WERI-Rb-1 (cell line): ENCODE data around the gene SP6.
A peak's percentile ranks its signal among the peaks of the same experiment; 100 is the strongest.

Source experiments
- DNase-seq: peaks from one replicate; pipeline ENCODE4 v3.0.0-alpha.2; 2020
- H3K27ac ChIP-seq: fragments of 250-450 bp; sonication (Bioruptor Pico); 2 replicates; pipeline ENCODE4 v1.5.1; 2020; ENCODE audit warnings: mild to moderate bottlenecking, moderate library complexity
- H3K27me3 ChIP-seq: fragments of 250-450 bp; sonication (Bioruptor Pico); 2 replicates; pipeline ENCODE4 v1.5.1; 2021; ENCODE audit warnings: mild to moderate bottlenecking, low read depth, moderate library complexity; ENCODE audit not compliant: insufficient read depth, severe bottlenecking
- H3K36me3 ChIP-seq: fragments of 250-450 bp; sonication (Bioruptor Pico); 2 replicates; pipeline ENCODE4 v1.5.1; 2020; ENCODE audit warnings: mild to moderate bottlenecking, moderate library complexity
- H3K4me3 ChIP-seq: 2 replicates; pipeline ENCODE4 v1.5.1; 2011; ENCODE audit warnings: low read depth, mild to moderate bottlenecking, control low read depth, low read length
- H3K9me3 ChIP-seq: fragments of 250-450 bp; sonication (Bioruptor Pico); 2 replicates; pipeline ENCODE4 v1.5.1; 2021; ENCODE audit warnings: mild to moderate bottlenecking, moderate library complexity; ENCODE audit not compliant: severe bottlenecking
- CTCF ChIP-seq: IDR thresholded peaks from 2 replicates; pipeline ENCODE4 v1.5.1; 2011; ENCODE audit warnings: low read depth, mild to moderate bottlenecking, control low read depth, inconsistent platforms, low read length

The SP6 gene

DNA sequence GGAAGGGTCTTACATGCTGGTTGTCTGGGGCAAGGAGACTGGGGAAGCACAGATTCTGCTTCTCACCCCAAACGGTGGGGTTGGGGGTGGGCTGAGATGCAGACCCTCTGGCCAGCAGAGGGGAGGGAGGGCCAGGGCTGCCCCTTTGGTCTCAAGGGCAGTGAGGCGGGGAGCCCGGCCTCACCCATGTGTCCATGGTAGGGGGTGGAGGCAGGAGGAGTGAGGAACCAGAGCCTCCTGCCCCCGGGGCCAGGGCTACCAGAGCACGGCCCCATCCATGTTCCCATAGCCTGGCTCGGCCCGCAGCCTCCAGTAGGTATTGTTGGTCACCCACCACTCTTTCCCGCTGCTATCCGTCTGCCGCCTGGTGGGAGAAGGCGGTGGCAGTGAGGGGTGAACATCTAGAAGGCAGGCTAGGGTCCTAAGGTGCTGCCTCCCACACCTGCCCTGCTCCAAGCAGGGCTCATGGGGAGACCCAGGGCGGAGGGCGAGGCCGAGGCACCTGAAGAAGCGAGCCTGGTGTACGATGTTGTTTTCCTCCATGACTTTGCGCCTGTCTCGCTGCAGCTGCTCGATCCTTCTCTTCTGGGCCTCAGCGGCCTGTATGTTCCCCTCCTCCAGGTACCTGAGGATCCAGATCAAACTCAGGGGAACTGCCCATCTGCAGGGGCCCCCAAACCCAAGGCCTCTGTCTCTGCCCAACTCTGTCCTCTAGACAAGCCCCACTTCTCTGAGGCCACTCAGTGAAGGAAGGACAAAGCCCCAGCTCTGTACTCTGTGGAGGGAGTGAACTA is 42.7 kb downstream of the SP6 start:
- no peak overlapping the region for H3K4me3 ChIP-seq
- no peaks in the 10 kb centered on the region for H3K9me3 ChIP-seq
- H3K27ac ChIP-seq, result no peak overlapping the region; the same call in 1 of the 2 replicates
- no peaks in the 10 kb centered on the region for H3K27me3 ChIP-seq
- DNase-seq, result no peak
- no peak for TF ChIP-seq CTCF
- peaks cover 35% of the 10 kb centered on the region for H3K36me3 ChIP-seq

- DNase-seq, result no peak
- Histone ChIP-seq H3K36me3 (peaks cover 31% of the 10 kb centered on the region), H3K27me3 (no peaks in the 10 kb centered on the region), H3K9me3 (no peaks in the 10 kb centered on the region), H3K4me3 (no peak overlapping the region), H3K27ac (no peak overlapping the region)
- no peak for TF ChIP-seq CTCF
Measured at GRCh38 chr17:47807421-47807820, 43.5 kb downstream of the SP6 start.

DNA sequence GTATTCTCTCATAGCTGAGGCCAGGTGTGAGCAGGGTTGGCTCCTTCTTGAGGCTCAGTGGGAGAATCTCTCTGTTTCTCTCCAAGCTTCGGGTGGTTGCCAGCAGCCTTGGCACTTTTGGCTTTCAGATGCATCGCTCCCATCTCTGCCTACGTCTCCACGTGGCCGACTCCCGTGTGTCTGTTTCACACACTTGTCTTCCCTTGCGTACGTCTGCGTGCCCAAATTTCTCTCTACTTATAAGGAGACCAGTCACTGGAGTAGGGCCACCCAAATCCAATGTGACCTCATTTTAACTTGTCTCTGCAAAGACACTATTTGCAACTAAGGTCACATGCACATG is 44.1 kb downstream of the SP6 start:
- H3K36me3 ChIP-seq, result peaks cover 31% of the 10 kb centered on the region
- H3K27me3 ChIP-seq, result no peaks in the 10 kb centered on the region
- TF ChIP-seq CTCF, result no peak
- H3K27ac ChIP-seq, result no peak overlapping the region
- no peak overlapping the region for H3K4me3 ChIP-seq
- H3K9me3 ChIP-seq, result no peaks in the 10 kb centered on the region
- no peak for DNase-seq

DNA sequence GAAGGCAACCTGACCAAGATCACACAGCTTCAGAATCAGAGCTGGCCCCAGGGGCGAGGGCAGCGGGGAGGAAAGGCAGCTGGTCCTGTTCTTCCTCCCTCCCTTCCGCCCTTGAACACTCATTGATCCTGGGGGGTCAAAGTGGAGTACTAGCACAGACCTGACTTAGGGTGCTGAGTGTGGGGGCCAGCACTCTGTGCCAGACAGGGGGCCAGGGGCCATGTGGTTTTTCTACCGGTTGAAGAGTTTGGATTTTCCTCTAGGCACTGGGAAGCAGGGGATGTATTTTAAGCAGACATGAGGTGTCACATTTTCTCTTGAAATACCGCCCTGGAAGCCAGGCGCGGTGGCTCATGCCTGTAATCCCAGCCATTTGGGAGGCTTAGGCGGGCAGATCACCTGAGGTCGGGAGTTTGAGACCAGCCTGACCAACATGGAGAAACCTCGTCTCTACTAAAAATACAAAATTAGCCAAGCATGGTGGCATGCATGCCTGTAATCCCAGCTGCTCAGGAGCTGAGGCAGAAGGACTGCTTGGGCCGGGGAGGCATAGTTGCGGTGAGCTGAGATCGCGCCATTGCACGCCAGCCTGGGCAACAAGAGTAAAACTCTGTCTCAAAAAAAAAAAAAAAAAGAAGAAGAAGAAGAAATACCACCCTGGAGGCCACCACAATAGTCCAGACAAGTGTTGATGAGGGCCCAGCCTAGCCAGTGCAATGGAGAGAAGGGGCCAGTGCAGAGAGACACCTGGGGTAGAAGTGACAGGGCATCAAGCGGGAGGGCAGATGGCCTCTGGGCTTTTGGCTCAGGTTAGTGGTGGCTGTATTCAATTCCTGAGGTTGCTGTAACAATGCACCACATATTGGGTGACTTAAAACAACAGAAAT is 44.7 kb downstream of the SP6 start:
- Histone ChIP-seq H3K4me3 (no peak overlapping the region), H3K27ac (no peak overlapping the region; the same call in 1 of the 2 replicates), H3K36me3 (peaks cover 31% of the 10 kb centered on the region), H3K27me3 (no peaks in the 10 kb centered on the region), H3K9me3 (no peaks in the 10 kb centered on the region)
- TF ChIP-seq CTCF, result no peak
- peak; percentile 65 for DNase-seq

- DNase-seq, result no peak
- no peak overlapping the region for H3K27ac ChIP-seq
- TF ChIP-seq CTCF, result no peak
- no peaks in the 10 kb centered on the region for H3K27me3 ChIP-seq
- no peak overlapping the region for H3K4me3 ChIP-seq
- H3K36me3 ChIP-seq, result peaks cover 27% of the 10 kb centered on the region
- H3K9me3 ChIP-seq, result no peaks in the 10 kb centered on the region
Measured at GRCh38 chr17:47804461-47804860, 46.5 kb downstream of the SP6 start.
